GM19463 (cell line): Measurements from ENCODE around the gene ZBTB46.

Experiments used
- ATAC-seq: cut with Tn5 transposase; IDR thresholded peaks from one replicate; pipeline ENCODE4 v1.9.1; 2021; ENCODE audit warnings: mild to moderate bottlenecking, moderate library complexity; ENCODE audit not compliant: unreplicated experiment

Gene ZBTB46

GRCh38 chr20:63769891-63770474 is 61.1 kb downstream of the ZBTB46 start:
- ATAC-seq, result no peak

GRCh38 chr20:63768591-63769515 is 62.2 kb downstream of the ZBTB46 start:
- no peak for ATAC-seq

- no peak for ATAC-seq
Measured at GRCh38 chr20:63767886-63768285, 63.2 kb downstream of the ZBTB46 start.

- no peak for ATAC-seq
Measured at GRCh38 chr20:63767456-63767855, 63.6 kb downstream of the ZBTB46 start.

- ATAC-seq, result no peak
Measured at GRCh38 chr20:63766695-63767426, 64.2 kb downstream of the ZBTB46 start.

GRCh38 chr20:63765902-63766301 is 65.2 kb downstream of the ZBTB46 start:
- no peak for ATAC-seq

GRCh38 chr20:63765082-63765873 is 65.8 kb downstream of the ZBTB46 start:
- ATAC-seq, result no peak

GRCh38 chr20:63759377-63759901 is 71.6 kb downstream of the ZBTB46 start:
- no peak for ATAC-seq

- ATAC-seq, result no peak
Measured at GRCh38 chr20:63758152-63758551, 72.9 kb downstream of the ZBTB46 start.

GRCh38 chr20:63756648-63756991 is 74.4 kb downstream of the ZBTB46 start:
- no peak for ATAC-seq

GRCh38 chr20:63755933-63756647 is 75.0 kb downstream of the ZBTB46 start:
- ATAC-seq, result no peak

- ATAC-seq, result no peak
Measured at GRCh38 chr20:63754008-63754407, 77.1 kb downstream of the ZBTB46 start.

GRCh38 chr20:63753381-63753780 is 77.7 kb downstream of the ZBTB46 start:
- no peak for ATAC-seq

GRCh38 chr20:63752411-63753101 is 78.5 kb downstream of the ZBTB46 start:
- ATAC-seq, result no peak

- no peak for ATAC-seq
Measured at GRCh38 chr20:63751471-63752271, 79.4 kb downstream of the ZBTB46 start.

GRCh38 chr20:63750807-63751470 is 80.1 kb downstream of the ZBTB46 start:
- ATAC-seq, result no peak

- ATAC-seq, result no peak
Measured at GRCh38 chr20:63749597-63750508, 81.2 kb downstream of the ZBTB46 start.
